ENCODE data around the gene C3orf20. TPM values are rescaled to one million over a fixed set of nuclear protein-coding genes. Genes with fewer than 3 reads are reported as not detected.
"Not testable (repeated sequence)": the region's sequence is repeated elsewhere in the genome, so short reads cannot be mapped to it uniquely, and the experiment has no call there.

Gene C3orf20
- polyA plus RNA-seq, 3 donors, result not detected

GRCh38 chr3:14798231-14798630 lies 123.3 kb downstream of the C3orf20 start:
- WGBS, 3 donors, result 78 to 89% (median 88%) methylated on average over 6 of the region's 6 CpGs
- H3K27ac ChIP-seq (ENCODE audit: low read depth, low read length), result no peak overlapping the region

- H3K27ac ChIP-seq (ENCODE audit: low read depth, low read length), result no peak overlapping the region
- WGBS, 3 donors, result 66 to 87% (median 87%) methylated on average over 4 of the region's 4 CpGs
These were observed 124.2 kb downstream of the C3orf20 start for GRCh38 chr3:14799146-14799545.

- no peak overlapping the region for H3K27ac ChIP-seq (ENCODE audit: low read depth, low read length)
- WGBS, 3 donors, result 88 to 93% (median 92%) methylated on average over 9 of the region's 9 CpGs
These were observed 126.1 kb downstream of the C3orf20 start for GRCh38 chr3:14801031-14801430.

- WGBS, 3 donors, result 65 to 77% (median 73%) methylated on average over 10 of the region's 10 CpGs
- no peak overlapping the region for H3K27ac ChIP-seq (ENCODE audit: low read depth, low read length)
These were observed 126.9 kb downstream of the C3orf20 start for GRCh38 chr3:14801668-14802380.

DNA sequence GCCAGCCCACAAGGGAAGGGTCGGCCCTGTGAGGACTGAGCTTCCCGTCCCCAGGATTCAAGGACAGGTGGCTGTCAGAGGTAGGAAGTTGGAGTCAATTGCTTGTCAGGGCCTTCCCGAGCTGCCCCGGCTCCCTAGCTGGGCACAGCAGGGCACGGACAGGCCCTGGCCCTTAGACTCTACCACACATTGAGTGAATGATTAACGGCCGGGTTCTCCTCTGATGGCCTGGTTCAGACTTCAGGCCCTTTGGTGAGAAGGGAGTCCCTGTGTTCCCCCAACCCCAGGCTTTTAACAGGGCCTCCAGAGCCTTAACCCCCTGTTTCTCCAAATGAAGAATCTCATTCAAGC lies 127.4 kb downstream of the C3orf20 start:
- WGBS, 3 donors, result 73 to 84% (median 78%) methylated on average over 7 of the region's 7 CpGs
- H3K27ac ChIP-seq (ENCODE audit: low read depth, low read length), result no peak overlapping the region

- no peak overlapping the region for H3K27ac ChIP-seq (ENCODE audit: low read depth, low read length)
- WGBS, 3 donors, result 55 to 61% (median 57%) methylated on average over 13 of the region's 13 CpGs
These were observed 128.4 kb downstream of the C3orf20 start for GRCh38 chr3:14803101-14803980.

DNA sequence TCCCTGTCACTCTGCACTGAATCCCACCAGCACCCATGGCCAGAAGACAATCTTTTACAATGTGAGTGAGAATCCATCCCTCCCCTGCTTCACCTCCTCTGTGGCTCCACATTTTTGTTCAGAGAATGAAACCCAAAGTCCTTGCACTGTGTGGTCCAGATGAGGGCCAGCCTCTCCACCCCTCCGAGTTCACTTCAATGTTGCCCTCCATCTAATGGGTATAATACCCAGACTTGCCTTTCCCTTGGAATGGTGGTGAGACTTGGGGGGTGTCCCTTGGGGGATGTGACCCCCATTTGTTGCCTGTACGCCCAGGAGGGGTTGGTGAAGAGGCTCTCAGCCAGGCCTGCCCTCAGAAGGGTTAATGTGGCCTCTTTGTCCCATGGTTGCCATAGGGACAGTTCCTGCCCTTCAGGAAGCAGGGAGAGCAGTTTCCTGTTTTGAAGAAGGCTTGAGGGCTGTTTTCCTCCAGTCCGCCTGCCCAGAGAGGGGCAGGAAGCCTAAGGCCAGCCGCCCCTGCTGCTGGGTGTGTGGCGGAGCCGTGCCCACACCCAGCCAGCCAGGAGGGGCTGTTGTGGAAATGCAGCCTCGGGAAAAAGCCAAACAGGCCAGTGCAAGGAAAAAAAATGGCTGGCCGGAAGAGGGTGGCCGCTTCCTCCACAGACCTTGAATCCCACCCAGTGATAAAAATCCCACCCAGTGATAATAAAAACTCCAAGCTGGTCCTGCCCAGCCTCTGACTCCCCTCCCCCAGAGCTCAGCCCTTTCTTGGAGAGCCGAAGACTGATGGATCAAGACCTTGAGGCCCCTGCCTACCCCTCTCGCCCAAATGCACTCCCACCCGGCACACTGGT lies 129.3 kb downstream of the C3orf20 start:
- 45 to 70% (median 59%) methylated on average over 12 of the region's 12 CpGs for WGBS, 3 donors
- peak overlapping the region; percentile 10 for H3K27ac ChIP-seq (ENCODE audit: low read depth, low read length)

DNA sequence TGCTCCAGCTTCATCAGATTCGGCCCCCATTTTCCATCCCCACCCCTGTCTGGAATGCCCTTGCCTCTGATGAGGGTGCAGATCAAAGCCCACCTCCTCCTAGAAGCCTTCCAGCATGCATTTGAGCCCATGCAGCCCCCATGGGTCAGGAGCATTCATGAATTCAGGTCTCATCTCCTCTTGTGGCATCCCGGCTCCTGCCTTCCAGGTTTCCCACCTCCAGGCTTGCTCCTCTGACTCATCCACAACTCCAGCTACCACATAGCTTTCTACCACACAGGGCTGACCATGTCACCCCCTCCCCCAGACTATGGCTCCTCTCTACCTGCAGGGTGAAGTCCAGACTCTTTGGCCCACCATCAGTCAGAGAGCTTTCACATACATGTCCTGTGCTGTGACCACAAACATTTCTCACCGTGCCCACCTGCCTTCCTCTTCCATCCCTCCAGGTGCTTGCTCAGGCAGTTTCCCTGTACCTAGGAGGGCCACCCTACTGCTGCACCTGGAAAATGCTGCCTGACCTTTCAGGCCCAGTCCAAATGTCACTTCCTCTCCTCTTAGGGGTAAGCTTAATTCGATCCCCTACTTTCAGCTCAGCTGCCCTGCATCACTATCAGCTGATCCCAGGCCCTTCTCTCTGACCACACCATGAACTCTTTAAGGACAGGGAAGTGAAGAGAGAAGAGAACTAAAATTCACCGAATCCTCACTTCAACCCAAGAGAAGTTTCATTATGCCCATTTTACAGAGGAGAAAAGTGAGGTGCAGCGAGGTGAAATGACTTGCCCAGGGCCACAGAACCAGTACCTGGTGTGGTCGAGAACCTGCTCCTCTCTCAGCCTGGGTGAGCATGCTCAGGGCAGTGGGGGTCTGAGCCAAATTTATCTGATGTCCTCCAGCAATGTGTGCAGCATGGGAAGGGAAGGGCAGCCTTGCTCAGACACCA lies 130.2 kb downstream of the C3orf20 start:
- H3K27ac ChIP-seq (ENCODE audit: low read depth, low read length), result no peak overlapping the region
- WGBS, 3 donors, result 63 to 69% (median 68%) methylated on average over 7 of the region's 7 CpGs

DNA sequence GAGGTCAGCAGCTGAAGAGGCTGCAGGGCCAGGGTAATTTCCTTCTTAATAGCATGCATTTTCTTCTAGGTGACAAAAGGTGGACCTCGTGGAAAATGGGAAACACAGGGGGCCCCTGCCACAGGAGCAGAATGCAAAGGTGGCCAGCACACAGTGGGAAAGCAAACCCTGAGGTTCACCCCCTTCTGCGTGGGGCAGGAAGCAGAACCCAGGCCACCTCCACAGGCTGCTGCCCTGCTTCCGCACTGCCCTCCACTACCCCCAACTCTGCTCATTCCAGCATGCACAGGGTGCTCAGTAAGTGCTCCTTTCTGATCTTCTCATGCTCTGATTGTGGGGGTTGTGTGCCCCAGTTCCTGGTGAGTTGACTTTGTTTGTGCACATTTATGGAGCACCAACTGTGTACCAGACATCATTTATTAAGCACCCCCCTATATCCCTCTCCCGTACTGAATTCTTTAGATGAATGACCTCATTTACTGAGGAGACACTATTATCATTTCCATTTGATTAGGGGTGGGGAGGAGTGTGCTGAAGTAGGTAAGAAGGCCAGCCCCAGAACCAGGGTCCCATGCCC lies 131.1 kb downstream of the C3orf20 start:
- WGBS, 3 donors, result 61 to 65% (median 63%) methylated on average over 4 of the region's 4 CpGs
- no peak overlapping the region for H3K27ac ChIP-seq (ENCODE audit: low read depth, low read length)

- WGBS, 3 donors, result 57 to 65% (median 60%) methylated on average over 8 of the region's 8 CpGs
- H3K27ac ChIP-seq (ENCODE audit: low read depth, low read length), result no peak overlapping the region
These were observed 131.8 kb downstream of the C3orf20 start for GRCh38 chr3:14806641-14807263.

- no peak overlapping the region for H3K27ac ChIP-seq (ENCODE audit: low read depth, low read length)
These were observed 133.1 kb downstream of the C3orf20 start for GRCh38 chr3:14808025-14808424.

DNA sequence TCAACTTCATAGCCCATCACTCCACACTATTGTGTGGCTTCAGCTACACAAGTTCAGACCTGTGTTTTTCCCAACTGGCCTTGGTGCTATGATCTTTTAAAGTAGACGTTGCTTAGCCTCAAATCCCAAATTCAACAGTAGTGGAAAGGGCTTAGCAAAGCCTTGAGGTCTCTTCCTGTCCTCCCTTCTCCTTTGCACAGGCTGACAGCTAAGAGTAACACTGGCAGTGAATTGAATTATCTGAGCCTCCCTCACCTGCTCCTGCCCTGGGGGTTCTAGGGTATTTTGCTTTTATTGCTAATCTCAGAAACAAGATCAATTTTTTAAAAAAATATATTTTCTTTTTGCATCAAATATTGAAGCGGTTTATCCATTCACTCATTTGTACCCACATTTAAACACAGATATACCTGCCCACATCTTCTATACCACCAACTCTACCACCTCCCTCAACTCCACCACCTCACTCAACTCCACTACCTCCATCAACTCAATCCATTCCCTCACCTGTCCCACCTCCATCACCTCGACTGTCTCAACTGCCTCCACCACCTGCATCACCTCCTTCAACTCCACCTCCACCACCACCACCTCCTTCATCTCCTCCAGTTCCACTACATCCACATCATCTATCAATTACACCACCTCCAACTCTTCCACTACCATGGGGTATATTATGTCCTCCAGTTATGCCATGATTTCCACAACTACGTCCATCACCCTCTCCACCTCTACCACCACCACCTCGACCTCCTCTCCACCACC lies 133.7 kb downstream of the C3orf20 start:
- H3K27ac ChIP-seq (ENCODE audit: low read depth, low read length), result no peak overlapping the region
- WGBS, 3 donors, result 71 to 90% (median 90%) methylated on average over 5 of the region's 5 CpGs

DNA sequence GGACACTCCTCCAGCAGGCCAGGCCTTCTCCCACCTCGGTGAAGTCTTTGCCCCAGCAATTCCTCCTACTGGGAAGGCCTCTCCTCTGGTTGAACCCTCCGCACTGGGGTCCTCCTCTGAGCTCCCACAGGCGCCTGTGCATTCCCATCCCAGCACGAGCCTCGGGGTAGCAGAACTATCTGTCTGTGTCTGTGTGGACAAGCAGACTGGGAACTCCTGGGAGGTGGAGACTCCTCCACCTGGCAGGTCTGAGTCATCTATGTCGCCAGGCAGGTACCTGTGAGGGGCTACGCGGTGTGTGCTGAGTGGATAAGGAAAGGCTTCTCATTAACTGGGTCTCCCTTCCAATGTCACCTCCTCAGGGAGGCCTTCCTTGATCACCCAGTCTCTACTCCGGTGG lies 134.7 kb downstream of the C3orf20 start:
- WGBS, 3 donors, result 38 to 81% (median 80%) methylated on average over 7 to 9 of the region's 9 CpGs
- not testable (repeated sequence) for H3K27ac ChIP-seq (ENCODE audit: low read depth, low read length)

- no peak overlapping the region for H3K27ac ChIP-seq (ENCODE audit: low read depth, low read length)
- WGBS, 3 donors, result 4 to 8% (median 5%) methylated on average over 53 to 69 of the region's 85 CpGs
These were observed 135.3 kb downstream of the C3orf20 start for GRCh38 chr3:14810070-14810791.

GRCh38 chr3:14810801-14811661 lies 136.1 kb downstream of the C3orf20 start:
- peak overlapping the region; percentile 22 for H3K27ac ChIP-seq (ENCODE audit: low read depth, low read length)
- 1 to 2% (median 1%) methylated on average over 78 of the region's 78 CpGs for WGBS, 3 donors

Data from adipose tissue (tissue), 3 donors.